Esophagus squamous epithelium (tissue), 4 donors: Measurements from ENCODE around the gene ABCC2.

Source experiments
- POLR2A ChIP-seq, 4 donors: fragments of 450-650 bp; IDR thresholded peaks; one replicate each; pipeline ENCODE4 v1.6.1; 2017; ENCODE audit warnings: antibody characterized with exemption in 4 of 4, mild to moderate bottlenecking in 4 of 4, moderate library complexity in 3 of 4
- TF ChIP-seq, protein P1 (sequence below), 6 experiments: fragments of 450-650 bp in 4 of 6; fragments of 200-600 bp in 2 of 6; sonication (generic) in 2 of 6; IDR thresholded peaks; one replicate each; pipeline ENCODE4 v1.5.1; 2016 to 2019; ENCODE audit warnings: antibody characterized with exemption in 6 of 6, mild to moderate bottlenecking in 4 of 6, moderate library complexity in 4 of 6

GRCh38 chr10:99787311-99787710, 4.9 kb downstream of the ABCC2 start:
- no peak for TF ChIP-seq POLR2A (IDR thresholded peaks at IDR 0.05)
- TF ChIP-seq, protein P1, sequence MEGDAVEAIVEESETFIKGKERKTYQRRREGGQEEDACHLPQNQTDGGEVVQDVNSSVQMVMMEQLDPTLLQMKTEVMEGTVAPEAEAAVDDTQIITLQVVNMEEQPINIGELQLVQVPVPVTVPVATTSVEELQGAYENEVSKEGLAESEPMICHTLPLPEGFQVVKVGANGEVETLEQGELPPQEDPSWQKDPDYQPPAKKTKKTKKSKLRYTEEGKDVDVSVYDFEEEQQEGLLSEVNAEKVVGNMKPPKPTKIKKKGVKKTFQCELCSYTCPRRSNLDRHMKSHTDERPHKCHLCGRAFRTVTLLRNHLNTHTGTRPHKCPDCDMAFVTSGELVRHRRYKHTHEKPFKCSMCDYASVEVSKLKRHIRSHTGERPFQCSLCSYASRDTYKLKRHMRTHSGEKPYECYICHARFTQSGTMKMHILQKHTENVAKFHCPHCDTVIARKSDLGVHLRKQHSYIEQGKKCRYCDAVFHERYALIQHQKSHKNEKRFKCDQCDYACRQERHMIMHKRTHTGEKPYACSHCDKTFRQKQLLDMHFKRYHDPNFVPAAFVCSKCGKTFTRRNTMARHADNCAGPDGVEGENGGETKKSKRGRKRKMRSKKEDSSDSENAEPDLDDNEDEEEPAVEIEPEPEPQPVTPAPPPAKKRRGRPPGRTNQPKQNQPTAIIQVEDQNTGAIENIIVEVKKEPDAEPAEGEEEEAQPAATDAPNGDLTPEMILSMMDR (IDR thresholded peaks at IDR 0.05) = no peak
